Esophagus muscularis mucosa (tissue), 4 donors: Measurements from ENCODE around the gene HDGFL1. TPM values are rescaled to one million over a fixed set of nuclear protein-coding genes. Genes with fewer than 3 reads are reported as not detected.

Experiments used
- DNase-seq: peaks from one replicate; pipeline ENCODE4 v3.0.0-alpha.2; 2017; ENCODE audit errors: extremely low spot score
- H3K27ac ChIP-seq, 4 donors: fragments of 200-600 bp; sonication (generic); replicated peaks in 1 of 4; 1 replicate in 3 of 4; 2 replicates in 1 of 4; pipeline ENCODE4 v1.5.1; 2016 to 2019; ENCODE audit warnings: mild to moderate bottlenecking in 1 of 4
- H3K27me3 ChIP-seq, 4 donors: fragments of 200-600 bp; sonication (generic); one replicate each; pipeline versions ENCODE4 v1.5.1 to v1.6.0; 2016 to 2019
- H3K36me3 ChIP-seq, 4 donors: fragments of 200-600 bp; sonication (generic); one replicate each; pipeline ENCODE4 v1.5.1; 2016 to 2019
- H3K4me1 ChIP-seq, 4 donors: fragments of 200-600 bp; sonication (generic); one replicate each; pipeline ENCODE4 v1.5.1; 2016 to 2019
- H3K4me3 ChIP-seq, 4 donors: fragments of 200-600 bp; sonication (generic); 1 replicate in 2 of 4; 2 replicates in 2 of 4; pipeline ENCODE4 v1.5.1; 2016 to 2019; ENCODE audit warnings: mild to moderate bottlenecking in 4 of 4, moderate library complexity in 1 of 4
- H3K9me3 ChIP-seq, 4 donors: fragments of 200-600 bp; sonication (generic); 1 replicate in 3 of 4; 2 replicates in 1 of 4; pipeline ENCODE4 v1.5.1; 2016 to 2019
- CTCF ChIP-seq, 3 experiments: fragments of 200-600 bp in 2 of 3; fragments of 450-650 bp in 1 of 3; sonication (generic) in 2 of 3; IDR thresholded peaks; one replicate each; pipeline ENCODE4 v1.5.1; 2017 to 2019; ENCODE audit warnings: antibody characterized with exemption in 3 of 3, mild to moderate bottlenecking in 2 of 3, moderate library complexity in 1 of 3
- EP300 ChIP-seq: sonication (generic); formaldehyde crosslinking; IDR thresholded peaks from one replicate; pipeline ENCODE4 v1.6.1; 2017; ENCODE audit warnings: antibody characterized with exemption
- POLR2A ChIP-seq: fragments of 450-650 bp; IDR thresholded peaks from one replicate; pipeline ENCODE4 v1.6.1; 2017; ENCODE audit warnings: antibody characterized with exemption, moderate library complexity, mild to moderate bottlenecking, low read depth
- POLR2AphosphoS5 ChIP-seq, 2 donors: sonication (generic); formaldehyde crosslinking; IDR thresholded peaks; one replicate each; pipeline ENCODE4 v1.6.1; 2017; ENCODE audit warnings: antibody characterized with exemption in 2 of 2
- WGBS: methylation state at CpG from one replicate; pipeline ENCODE4 v1.1.5; 2018; 5-methylcytosine and 5-hydroxymethylcytosine counted together
- intact Hi-C: fragments of 100-400 bp; cut with DNase I; formaldehyde crosslinking; loops from one replicate; pipeline ENCODE4 v1.15.1; 2023
- total RNA-seq, 4 donors: library from RNA; depleted of rRNA; stranded (reverse); fragments of >200 nt; gene quantifications; one replicate each; pipeline versions ENCODE4 v1.1.0 to v1.2.1, GENCODE V29; 2016

HDGFL1 gene
- total RNA-seq, 4 donors from 2014 or later = not detected

- whole genome bisulfite sequencing = 95% methylated on average over 1 of the region's 1 CpG
- Histone ChIP-seq H3K9me3 (no peaks in the 10 kb centered on the region), H3K27ac (no peak overlapping the region), H3K27me3 (no peaks in the 10 kb centered on the region), H3K4me3 (no peak overlapping the region), H3K36me3 (no peaks in the 10 kb centered on the region), H3K4me1 (peaks cover 0 to 12% (median 8%) of the 10 kb centered on the region in 4 donors)
- no peak for DNase-seq
- intact Hi-C loops = no loop called here
- no peak for TF ChIP-seq EP300
Measured at GRCh38 chr6:22530506-22530905, 38.9 kb upstream of the HDGFL1 start.

- Histone ChIP-seq H3K36me3 (no peaks in the 10 kb centered on the region), H3K27ac (no peak overlapping the region), H3K27me3 (no peaks in the 10 kb centered on the region), H3K4me3 (no peak overlapping the region), H3K9me3 (no peaks in the 10 kb centered on the region), H3K4me1 (no peaks in the 10 kb centered on the region)
- 83% methylated on average over 4 of the region's 4 CpGs for WGBS
- TF ChIP-seq CTCF (IDR thresholded peaks at IDR 0.05) (no peak), POLR2A (no peak), EP300 (no peak)
- intact Hi-C loops = no loop called here
- DNase-seq = no peak
Measured at GRCh38 chr6:22536122-22536521, 33.2 kb upstream of the HDGFL1 start.

- Histone ChIP-seq H3K27me3 (no peaks in the 10 kb centered on the region), H3K27ac (no peak overlapping the region), H3K9me3 (no peaks in the 10 kb centered on the region), H3K36me3 (no peaks in the 10 kb centered on the region), H3K4me1 (peaks cover 7 to 13% (median 12%) of the 10 kb centered on the region in 4 donors), H3K4me3 (no peak overlapping the region)
- no peak for TF ChIP-seq POLR2AphosphoS5 (IDR thresholded peaks at IDR 0.05)
- no peak for TF ChIP-seq EP300
- TF ChIP-seq POLR2A = no peak
- TF ChIP-seq CTCF (IDR thresholded peaks at IDR 0.05) = no peak
- intact Hi-C loops = no loop called here
- DNase-seq = no peak
Measured at GRCh38 chr6:22544476-22544875, 24.9 kb upstream of the HDGFL1 start.

GRCh38 chr6:22545051-22545450 lies 24.3 kb upstream of the HDGFL1 start:
- Histone ChIP-seq H3K36me3 (no peaks in the 10 kb centered on the region), H3K27ac (no peak overlapping the region), H3K9me3 (no peaks in the 10 kb centered on the region), H3K4me3 (no peak overlapping the region), H3K27me3 (no peaks in the 10 kb centered on the region), H3K4me1 (peaks cover 7 to 13% (median 12%) of the 10 kb centered on the region in 4 donors)
- TF ChIP-seq CTCF (IDR thresholded peaks at IDR 0.05) = no peak
- TF ChIP-seq POLR2AphosphoS5 (IDR thresholded peaks at IDR 0.05) = no peak
- TF ChIP-seq POLR2A = no peak
- TF ChIP-seq EP300 = no peak
- intact Hi-C loops = no loop called here
- DNase-seq = no peak
- whole genome bisulfite sequencing = 90% methylated on average over 2 of the region's 2 CpGs

- Histone ChIP-seq H3K27ac (no peak overlapping the region), H3K4me1 (peaks cover 7 to 13% (median 12%) of the 10 kb centered on the region in 4 donors), H3K36me3 (no peaks in the 10 kb centered on the region), H3K9me3 (no peaks in the 10 kb centered on the region), H3K27me3 (no peaks in the 10 kb centered on the region), H3K4me3 (no peak overlapping the region)
- intact Hi-C loops = no loop called here
- no peak for DNase-seq
- 100% methylated on average over 1 of the region's 1 CpG for WGBS
- no peak for TF ChIP-seq POLR2AphosphoS5 (IDR thresholded peaks at IDR 0.05)
Measured at GRCh38 chr6:22546236-22546635, 23.1 kb upstream of the HDGFL1 start.

- TF ChIP-seq CTCF (IDR thresholded peaks at IDR 0.05) (no peak), EP300 (no peak), POLR2A (no peak), POLR2AphosphoS5 (IDR thresholded peaks at IDR 0.05) (no peak)
- H3K36me3 ChIP-seq = no peaks in the 10 kb centered on the region
- no peak for DNase-seq
- H3K27me3 ChIP-seq = no peaks in the 10 kb centered on the region
- H3K27ac ChIP-seq = no peak overlapping the region
- peaks cover 3 to 4% (median 3%) of the 10 kb centered on the region in 4 donors for H3K4me1 ChIP-seq
- no peak overlapping the region for H3K4me3 ChIP-seq
- intact Hi-C loops = no loop called here
- H3K9me3 ChIP-seq = no peaks in the 10 kb centered on the region
- 68% methylated on average over 2 of the region's 2 CpGs for WGBS
Measured at GRCh38 chr6:22550971-22551670, 18.2 kb upstream of the HDGFL1 start.
